HG03175 (cell line): ENCODE measurements around the gene TM2D3.

ENCODE experiments used
- ATAC-seq: cut with Tn5 transposase; IDR thresholded peaks from one replicate; pipeline ENCODE4 v1.9.1; 2021; ENCODE audit warnings: mild to moderate bottlenecking, moderate library complexity; ENCODE audit not compliant: unreplicated experiment

Gene TM2D3

DNA sequence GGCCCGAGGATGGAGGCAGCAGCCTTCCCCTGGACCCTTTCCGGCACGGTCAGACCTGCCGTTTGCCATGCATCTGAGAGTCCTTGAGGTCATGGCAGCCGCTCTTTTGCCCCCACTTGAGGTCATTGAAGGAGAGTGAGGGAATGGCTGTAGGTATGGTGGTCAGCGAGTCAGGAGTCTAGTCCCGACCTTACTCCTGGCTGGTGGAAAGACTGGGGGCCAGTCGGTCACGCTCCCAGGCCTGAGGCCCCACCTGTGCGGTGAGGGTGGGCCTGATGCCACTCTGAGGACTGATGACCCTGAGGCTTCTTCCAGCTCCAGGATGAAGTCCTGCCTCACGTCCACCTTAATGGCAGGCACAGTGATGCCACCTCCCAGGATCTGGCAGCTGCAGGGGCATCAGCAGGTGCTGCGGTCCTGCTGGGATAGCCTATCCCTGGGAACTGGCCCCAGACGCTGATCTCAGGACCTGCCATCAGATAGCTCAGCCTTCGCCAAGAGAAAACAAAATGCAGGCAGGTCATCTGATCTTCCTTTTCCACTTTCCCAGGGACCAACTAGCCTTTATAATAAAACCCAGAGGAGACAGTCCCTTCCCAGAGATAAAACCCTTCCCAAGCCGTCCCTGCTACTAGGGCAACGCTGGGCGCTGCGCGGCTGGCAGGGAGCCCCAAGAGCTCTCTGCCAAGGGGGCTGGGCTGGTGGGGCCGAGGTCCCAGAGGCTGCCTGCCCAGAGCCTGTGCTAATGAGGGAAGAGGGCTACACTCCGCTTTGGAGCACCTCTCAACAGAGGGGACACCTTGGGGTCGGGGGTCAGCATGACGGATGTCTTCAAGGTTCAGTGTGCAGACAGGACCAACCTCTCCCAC lies 42.2 kb downstream of the TM2D3 start:
- no peak for ATAC-seq

DNA sequence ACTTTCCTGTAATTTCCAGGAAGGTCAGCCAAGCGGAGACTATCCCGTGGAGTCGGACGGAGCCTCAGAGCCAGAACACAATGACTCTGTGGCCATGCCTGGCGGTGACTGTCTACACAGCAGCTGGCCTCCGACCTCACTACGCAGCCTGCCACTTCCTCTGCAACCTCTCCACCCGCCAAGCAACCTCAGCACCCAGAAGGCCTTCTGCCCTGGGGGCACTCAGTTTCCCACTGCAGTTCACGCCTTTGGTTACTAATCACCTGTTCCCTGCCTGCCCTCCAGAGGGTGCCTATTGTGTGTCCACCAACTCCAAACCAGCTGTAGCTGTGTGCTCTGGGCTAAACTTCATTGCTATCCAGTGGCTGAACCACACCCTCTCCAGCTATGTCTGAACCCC lies 44.0 kb downstream of the TM2D3 start:
- ATAC-seq = no peak

DNA sequence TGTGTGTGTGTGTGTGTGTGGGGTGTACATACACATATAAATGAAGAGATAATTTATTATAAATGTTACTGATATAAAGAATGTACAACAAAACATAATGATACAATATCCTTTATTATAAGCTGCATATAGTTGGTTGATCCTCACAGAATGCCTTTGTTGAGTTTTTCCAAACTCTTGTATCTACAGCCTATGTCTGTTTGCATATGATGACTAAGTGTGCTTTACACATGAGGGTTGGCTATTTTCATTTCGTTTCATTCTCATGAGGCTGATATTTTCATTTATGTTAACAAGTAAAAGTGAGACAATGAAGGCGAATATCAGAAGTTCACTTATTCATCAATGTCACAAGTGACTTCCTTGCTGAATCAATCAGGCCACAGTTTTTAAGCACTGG lies 45.1 kb downstream of the TM2D3 start:
- no peak for ATAC-seq

DNA sequence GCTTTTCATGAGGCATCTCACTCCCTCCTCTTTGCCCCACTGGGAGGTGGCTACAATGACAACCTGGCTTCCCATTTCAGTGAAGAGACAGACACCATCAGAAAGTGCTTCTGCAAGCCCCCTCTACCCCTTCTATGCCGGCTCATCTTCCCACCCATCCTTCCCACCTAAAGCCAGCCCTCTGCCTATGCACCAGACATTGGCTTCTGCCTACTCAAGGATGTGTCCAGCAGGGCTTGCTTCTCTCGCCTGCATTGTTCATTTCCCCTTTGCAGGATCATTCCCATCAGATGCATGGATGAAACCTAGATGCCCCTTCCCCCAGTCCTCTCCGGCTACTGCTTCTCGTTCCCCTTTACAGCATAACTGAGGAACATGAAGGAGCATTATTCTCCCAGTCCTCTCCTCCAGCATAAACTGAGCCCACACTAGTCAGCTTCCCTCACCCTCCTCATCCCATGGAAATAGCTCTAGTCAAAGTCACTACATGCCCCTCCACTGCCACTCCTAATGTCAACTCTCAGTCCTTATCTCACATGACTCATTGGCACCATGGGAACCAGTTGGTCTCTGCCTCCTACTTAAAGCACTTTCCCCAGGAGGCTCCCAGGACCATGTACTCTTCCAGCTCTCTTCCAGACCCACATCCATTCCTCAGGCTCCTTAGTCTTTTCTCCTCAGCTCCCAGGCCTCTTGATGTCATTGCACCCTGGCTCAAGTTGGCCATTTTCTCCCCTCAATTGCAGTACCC lies 47.9 kb downstream of the TM2D3 start:
- no peak for ATAC-seq

DNA sequence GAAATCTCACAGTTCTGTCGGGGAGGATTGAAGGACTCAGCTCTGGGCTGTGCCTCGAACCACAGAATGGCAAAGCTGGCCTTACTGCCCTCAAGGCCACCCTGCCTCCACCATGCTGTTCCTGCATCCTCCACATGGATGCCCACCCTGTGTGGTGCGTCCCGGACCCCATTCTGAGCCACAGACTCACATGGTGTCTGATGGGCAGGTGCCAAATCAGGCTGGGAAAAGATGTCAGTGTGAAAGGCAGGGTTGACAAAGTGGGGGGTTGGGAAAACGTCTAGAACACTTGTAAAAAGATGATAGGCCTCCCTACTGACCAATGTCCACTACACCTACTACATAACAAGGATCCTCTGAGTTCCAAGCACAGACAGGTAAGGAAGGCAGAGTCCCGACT lies 49.4 kb downstream of the TM2D3 start:
- no peak for ATAC-seq

DNA sequence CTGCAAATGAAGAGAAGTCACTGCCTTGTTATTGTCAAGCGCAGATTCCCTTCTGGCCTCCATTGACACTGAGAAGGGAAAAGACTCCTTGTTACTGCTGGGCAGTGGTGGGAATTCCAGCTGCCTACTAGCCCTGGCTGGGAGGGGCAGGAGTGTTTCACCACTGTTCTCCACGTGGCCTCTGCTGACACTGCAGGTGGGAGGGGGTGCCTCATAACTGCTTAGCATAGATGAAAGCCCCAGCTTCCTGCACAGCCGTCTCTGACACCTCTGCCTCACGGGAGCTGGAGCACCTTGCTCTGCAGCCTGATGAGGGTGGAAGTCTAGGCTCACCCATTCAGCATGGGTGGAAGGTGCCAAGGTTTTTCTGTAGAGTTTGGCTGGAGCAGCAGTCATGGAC lies 52.1 kb downstream of the TM2D3 start:
- ATAC-seq = no peak

DNA sequence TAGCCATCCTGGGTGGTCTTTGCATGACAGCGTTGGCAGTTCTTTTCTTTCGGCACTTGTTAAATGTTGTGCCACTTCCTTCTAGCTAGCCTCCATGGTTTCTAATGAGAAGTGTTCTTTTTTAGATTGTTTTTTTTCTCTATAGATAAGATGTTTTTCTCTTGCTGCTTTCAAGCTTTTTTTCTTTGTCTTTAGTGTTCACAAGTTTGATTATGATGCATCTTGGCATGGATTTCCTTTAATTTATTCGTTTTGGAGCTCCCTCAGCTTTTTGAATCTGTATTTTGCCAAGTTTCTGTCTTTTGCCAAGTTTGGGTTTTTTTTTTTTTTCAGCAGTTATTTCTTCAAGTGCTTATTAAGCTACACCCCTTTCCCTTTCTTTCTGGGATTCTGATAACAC lies 53.1 kb downstream of the TM2D3 start:
- no peak for ATAC-seq

DNA sequence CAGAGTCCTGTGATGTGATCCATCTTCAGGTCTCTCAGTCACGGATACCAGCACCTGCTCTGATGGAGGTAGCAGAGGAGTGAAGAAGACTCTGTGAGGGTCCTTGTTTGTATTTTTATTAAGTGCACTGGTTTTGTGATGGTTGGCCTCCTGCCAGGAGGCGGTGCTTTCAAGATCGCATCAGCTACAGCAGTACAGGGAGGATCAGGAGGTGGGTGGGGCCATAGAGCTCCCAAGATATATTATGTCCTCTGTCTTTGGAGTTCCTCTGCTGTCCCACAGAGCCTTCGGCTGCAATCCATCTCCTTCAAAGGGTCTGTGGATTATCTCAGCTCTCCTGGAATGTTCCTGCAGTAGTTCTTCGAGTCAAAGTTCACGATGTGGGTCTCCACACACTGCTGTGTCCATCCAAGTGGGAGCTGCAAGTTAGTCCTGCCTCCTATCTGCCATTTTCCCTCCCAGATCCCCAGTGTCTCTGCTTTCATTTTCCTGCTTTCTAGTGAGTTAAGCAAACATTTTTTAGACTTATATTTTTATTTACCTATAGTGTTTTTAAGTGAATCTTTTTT lies 54.7 kb downstream of the TM2D3 start:
- ATAC-seq = no peak

DNA sequence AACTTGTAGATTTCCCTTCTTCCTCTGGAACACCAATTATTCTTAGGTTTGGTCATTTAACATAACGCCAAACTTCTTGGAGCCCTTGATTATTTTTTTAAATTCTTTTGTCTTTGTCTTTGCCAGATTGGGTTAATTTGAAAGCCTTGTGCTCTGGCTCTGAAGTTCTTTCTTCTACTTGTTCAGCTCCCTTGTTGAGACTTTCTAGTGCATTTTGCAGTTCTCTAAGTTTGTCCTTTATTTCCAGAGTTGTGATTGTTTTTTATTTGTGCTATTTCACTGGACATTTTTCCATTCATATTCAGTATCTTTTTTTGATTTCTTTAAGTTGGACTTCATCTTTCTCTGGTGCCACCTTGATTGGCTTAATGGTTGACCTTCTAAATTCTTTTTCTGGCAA lies 55.5 kb downstream of the TM2D3 start:
- no peak for ATAC-seq
